Measurements from ENCODE around the gene HYAL3.
"Not testable (repeated sequence)": the region's sequence is repeated elsewhere in the genome, so short reads cannot be mapped to it uniquely, and the experiment has no call there.

- TF ChIP-seq, protein P1, sequence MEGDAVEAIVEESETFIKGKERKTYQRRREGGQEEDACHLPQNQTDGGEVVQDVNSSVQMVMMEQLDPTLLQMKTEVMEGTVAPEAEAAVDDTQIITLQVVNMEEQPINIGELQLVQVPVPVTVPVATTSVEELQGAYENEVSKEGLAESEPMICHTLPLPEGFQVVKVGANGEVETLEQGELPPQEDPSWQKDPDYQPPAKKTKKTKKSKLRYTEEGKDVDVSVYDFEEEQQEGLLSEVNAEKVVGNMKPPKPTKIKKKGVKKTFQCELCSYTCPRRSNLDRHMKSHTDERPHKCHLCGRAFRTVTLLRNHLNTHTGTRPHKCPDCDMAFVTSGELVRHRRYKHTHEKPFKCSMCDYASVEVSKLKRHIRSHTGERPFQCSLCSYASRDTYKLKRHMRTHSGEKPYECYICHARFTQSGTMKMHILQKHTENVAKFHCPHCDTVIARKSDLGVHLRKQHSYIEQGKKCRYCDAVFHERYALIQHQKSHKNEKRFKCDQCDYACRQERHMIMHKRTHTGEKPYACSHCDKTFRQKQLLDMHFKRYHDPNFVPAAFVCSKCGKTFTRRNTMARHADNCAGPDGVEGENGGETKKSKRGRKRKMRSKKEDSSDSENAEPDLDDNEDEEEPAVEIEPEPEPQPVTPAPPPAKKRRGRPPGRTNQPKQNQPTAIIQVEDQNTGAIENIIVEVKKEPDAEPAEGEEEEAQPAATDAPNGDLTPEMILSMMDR (IDR thresholded peaks at IDR 0.05), result not testable (repeated sequence)
- TF ChIP-seq POLR2A, POLR2AphosphoS5 (IDR thresholded peaks at IDR 0.05): not testable (repeated sequence)
These were observed 15.1 kb downstream of the HYAL3 start for GRCh38 chr3:50284121-50284520.
